Activated CD8-positive, alpha-beta memory T cell treated with anti-CD3 and anti-CD28 coated beads, Interleukin-2, amount 50 U/mL, for 4 hours (primary cell): ENCODE results near the gene DDX24.
"Not testable (repeated sequence)": the region's sequence is repeated elsewhere in the genome, so short reads cannot be mapped to it uniquely, and the experiment has no call there.

Experiments
- DNase-seq: peaks from one replicate; pipeline ENCODE4 v3.0.0-alpha.2; 2020

Gene DDX24

GRCh38 chr14:94077823-94078222 is 3.2 kb downstream of the DDX24 start:
- DNase-seq: no peak

- DNase-seq: no peak
Measured at GRCh38 chr14:94077111-94077821, 3.7 kb downstream of the DDX24 start.

GRCh38 chr14:94075008-94075407 is 6.0 kb downstream of the DDX24 start:
- no peak for DNase-seq

- no peak for DNase-seq
Measured at GRCh38 chr14:94074534-94074933, 6.5 kb downstream of the DDX24 start.

GRCh38 chr14:94072076-94072475 is 8.9 kb downstream of the DDX24 start:
- not testable (repeated sequence) for DNase-seq

GRCh38 chr14:94066089-94066676 is 14.8 kb downstream of the DDX24 start:
- DNase-seq: no peak

GRCh38 chr14:94062344-94062940 is 18.6 kb downstream of the DDX24 start:
- DNase-seq: no peak

GRCh38 chr14:94059998-94060397 is 21.0 kb downstream of the DDX24 start:
- no peak for DNase-seq

GRCh38 chr14:94058674-94059138 is 22.3 kb downstream of the DDX24 start:
- DNase-seq: no peak

GRCh38 chr14:94058128-94058673 is 22.8 kb downstream of the DDX24 start:
- DNase-seq: no peak

- DNase-seq: no peak
Measured at GRCh38 chr14:94056579-94057308, 24.3 kb downstream of the DDX24 start.

- no peak for DNase-seq
Measured at GRCh38 chr14:94054936-94055335, 26.1 kb downstream of the DDX24 start.

- DNase-seq: no peak
Measured at GRCh38 chr14:94054401-94054800, 26.6 kb downstream of the DDX24 start.

- DNase-seq: no peak
Measured at GRCh38 chr14:94052662-94053061, 28.3 kb downstream of the DDX24 start.

- no peak for DNase-seq
Measured at GRCh38 chr14:94052199-94052598, 28.8 kb downstream of the DDX24 start.

- DNase-seq: no peak
Measured at GRCh38 chr14:94051779-94052178, 29.2 kb downstream of the DDX24 start.

GRCh38 chr14:94051115-94051514 is 29.9 kb downstream of the DDX24 start:
- DNase-seq: no peak

GRCh38 chr14:94050231-94050880 is 30.6 kb downstream of the DDX24 start:
- DNase-seq: no peak

- DNase-seq: no peak
Measured at GRCh38 chr14:94049625-94050023, 31.4 kb downstream of the DDX24 start.

- no peak for DNase-seq
Measured at GRCh38 chr14:94048691-94049624, 32.0 kb downstream of the DDX24 start.

GRCh38 chr14:94047581-94047980 is 33.4 kb downstream of the DDX24 start:
- DNase-seq: no peak
